HFF-Myc (cell line): ENCODE measurements around the gene GTF3C5.
"Not testable (repeated sequence)": the region's sequence is repeated elsewhere in the genome, so short reads cannot be mapped to it uniquely, and the experiment has no call there.

Experiments
- DNase-seq: peaks from one replicate; pipeline ENCODE4 v3.0.0-alpha.2; 2011; ENCODE audit warnings: low read depth; ENCODE audit errors: extremely low read depth
- H3K4me3 ChIP-seq: replicated peaks from 2 replicates; pipeline ENCODE4 v1.5.1; 2011; ENCODE audit warnings: low read depth, mild to moderate bottlenecking, control low read depth, low read length
- TF ChIP-seq, protein P1 (sequence below): IDR thresholded peaks from 2 replicates; pipeline ENCODE4 v1.5.1; 2012; ENCODE audit warnings: mild to moderate bottlenecking, low read depth, low read length, control low read depth; ENCODE audit errors: missing control alignments

The GTF3C5 gene

GRCh38 chr9:132986114-132986513 lies 44.7 kb upstream of the GTF3C5 start:
- H3K4me3 ChIP-seq: no peak overlapping the region
- TF ChIP-seq, protein P1, sequence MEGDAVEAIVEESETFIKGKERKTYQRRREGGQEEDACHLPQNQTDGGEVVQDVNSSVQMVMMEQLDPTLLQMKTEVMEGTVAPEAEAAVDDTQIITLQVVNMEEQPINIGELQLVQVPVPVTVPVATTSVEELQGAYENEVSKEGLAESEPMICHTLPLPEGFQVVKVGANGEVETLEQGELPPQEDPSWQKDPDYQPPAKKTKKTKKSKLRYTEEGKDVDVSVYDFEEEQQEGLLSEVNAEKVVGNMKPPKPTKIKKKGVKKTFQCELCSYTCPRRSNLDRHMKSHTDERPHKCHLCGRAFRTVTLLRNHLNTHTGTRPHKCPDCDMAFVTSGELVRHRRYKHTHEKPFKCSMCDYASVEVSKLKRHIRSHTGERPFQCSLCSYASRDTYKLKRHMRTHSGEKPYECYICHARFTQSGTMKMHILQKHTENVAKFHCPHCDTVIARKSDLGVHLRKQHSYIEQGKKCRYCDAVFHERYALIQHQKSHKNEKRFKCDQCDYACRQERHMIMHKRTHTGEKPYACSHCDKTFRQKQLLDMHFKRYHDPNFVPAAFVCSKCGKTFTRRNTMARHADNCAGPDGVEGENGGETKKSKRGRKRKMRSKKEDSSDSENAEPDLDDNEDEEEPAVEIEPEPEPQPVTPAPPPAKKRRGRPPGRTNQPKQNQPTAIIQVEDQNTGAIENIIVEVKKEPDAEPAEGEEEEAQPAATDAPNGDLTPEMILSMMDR: no peak
- no peak for DNase-seq

- no peak overlapping the region for H3K4me3 ChIP-seq
- TF ChIP-seq, protein P1: no peak
- no peak for DNase-seq
Observed at GRCh38 chr9:132986640-132987620, 43.9 kb upstream of the GTF3C5 start.

DNA sequence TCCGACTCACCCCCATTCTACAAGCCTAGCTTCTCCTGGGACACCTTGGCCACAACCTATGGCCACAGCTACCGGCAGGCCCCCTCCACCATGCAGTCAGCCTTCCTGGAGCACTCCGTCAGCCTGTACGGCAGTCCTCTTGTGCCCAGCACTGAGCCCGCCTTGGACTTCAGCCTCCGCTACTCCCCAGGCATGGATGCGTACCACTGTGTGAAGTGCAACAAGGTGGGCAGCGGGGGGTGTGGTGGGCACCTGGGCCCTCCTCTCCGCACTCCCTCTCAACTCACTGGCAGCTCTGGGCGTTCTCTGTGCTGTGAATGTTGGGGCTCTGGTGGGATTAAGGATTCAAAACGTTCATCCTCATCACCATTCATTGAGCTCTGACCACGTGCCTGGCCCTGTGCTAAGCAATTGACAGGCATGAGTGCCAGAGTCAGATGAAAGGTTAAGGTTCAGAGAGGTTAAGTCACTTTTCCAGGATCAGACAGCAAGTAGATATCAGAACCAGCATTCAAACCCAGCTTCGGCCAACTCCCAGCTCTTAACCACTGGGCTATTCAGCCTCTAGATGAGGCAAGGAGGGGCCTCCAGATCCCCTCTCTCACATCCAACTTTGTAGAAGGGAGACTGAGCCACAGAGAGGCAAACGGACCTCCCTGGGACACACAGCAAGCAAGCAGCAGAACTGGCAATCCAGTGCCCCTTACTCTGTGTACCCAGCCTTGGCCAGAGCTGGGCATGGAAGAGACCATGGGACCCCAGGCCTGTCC lies 42.4 kb upstream of the GTF3C5 start:
- no peak for DNase-seq
- TF ChIP-seq, protein P1: no peak
- no peak overlapping the region for H3K4me3 ChIP-seq

DNA sequence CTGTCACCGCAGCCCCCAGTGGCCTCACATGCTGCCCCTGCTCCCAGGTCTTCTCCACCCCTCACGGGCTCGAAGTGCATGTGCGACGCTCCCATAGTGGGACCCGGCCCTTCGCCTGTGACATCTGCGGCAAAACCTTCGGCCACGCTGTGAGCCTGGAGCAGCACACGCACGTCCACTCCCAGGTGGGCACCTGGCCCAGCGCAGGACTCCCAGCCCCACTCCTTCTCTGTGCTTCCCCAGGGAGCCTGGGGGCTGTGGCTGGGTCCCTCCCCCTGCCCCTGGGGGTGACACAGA lies 41.8 kb upstream of the GTF3C5 start:
- TF ChIP-seq, protein P1: no peak
- no peak overlapping the region for H3K4me3 ChIP-seq
- no peak for DNase-seq

DNA sequence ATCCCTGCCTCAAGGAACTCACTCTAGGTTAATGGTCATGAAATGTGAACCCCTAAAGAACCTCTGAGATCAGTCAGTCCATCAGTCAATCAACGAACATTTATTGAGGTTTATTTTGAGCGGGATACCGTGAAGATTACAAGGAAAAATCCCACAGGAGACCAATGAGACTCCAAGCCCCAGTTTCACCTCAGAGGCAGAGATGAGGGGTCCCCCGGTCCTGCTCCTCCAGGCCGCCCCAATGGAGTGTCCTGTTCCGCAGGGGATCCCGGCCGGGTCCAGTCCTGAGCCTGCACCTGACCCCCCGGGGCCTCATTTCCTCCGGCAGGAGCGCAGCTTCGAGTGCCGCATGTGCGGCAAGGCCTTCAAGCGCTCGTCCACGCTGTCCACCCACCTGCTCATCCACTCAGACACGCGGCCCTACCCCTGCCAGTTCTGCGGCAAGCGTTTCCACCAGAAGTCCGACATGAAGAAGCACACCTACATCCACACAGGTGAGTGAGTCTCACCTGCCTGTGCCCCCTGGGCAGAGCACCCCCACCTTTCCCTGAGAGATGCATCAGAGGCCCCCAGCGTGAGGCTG lies 41.3 kb upstream of the GTF3C5 start:
- TF ChIP-seq, protein P1: no peak
- no peak overlapping the region for H3K4me3 ChIP-seq
- no peak for DNase-seq

DNA sequence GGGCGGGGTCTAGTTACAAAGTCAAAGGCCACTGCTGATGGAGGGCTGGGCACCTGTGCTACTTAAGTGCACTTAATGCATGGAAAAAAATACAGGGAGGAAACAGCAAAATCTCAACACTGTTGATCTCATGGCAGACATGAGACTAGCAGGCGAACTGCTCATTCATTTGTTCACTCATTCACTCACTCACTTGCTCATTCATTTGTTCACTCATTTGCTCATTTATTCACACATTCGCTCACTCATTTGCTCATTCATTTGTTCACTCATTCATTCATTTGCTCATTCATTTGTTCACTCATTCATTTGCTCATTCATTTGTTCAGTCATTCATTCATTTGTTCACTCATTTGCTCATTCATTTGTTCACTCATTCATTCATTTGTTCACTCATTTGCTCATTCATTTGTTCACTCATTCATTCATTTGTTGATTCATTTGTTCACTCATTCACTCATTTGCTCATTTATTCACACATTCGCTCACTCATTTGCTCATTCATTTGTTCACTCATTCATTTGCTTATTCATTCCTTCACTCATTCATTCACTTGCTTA lies 40.7 kb upstream of the GTF3C5 start:
- not testable (repeated sequence) for DNase-seq, H3K4me3 ChIP-seq

DNA sequence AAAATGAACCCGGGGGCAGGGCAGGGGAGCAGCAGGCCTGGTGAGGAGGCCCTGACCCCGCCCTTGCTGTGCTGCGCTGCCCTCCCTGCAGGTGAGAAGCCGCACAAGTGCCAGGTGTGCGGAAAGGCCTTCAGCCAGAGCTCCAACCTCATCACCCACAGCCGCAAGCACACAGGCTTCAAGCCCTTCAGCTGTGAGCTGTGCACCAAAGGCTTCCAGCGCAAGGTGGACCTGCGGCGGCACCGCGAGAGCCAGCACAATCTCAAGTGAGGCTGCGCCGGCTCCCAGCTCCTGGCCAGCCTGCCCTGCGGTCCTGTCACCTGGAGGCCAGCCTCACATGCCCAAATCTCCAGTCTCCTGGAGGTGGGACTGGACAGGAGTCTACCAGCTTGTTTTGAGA lies 40.0 kb upstream of the GTF3C5 start:
- H3K4me3 ChIP-seq: no peak overlapping the region
- DNase-seq: no peak

More for the DNA sequence above, 40.0 kb upstream of the GTF3C5 start:
- TF ChIP-seq, protein P1: no peak
